Posterior cingulate gyrus (tissue), 11 donors: ENCODE measurements around the gene SNAI1.
"Not testable (repeated sequence)": the region's sequence is repeated elsewhere in the genome, so short reads cannot be mapped to it uniquely, and the experiment has no call there.

Experiments used
- DNase-seq, 10 donors: peaks; one replicate each; pipeline versions ENCODE4 v3.0.0 to v3.0.0-alpha.2; 2020 to 2021; ENCODE audit warnings: mixed read lengths in 3 of 10
- intact Hi-C: fragments of 100-400 bp; cut with DNase I; formaldehyde crosslinking; loops from one replicate; pipeline ENCODE4 v1.15.1; 2023

Gene SNAI1

GRCh38 chr20:49982346-49983122 is at the start of gene SNAI1:
Gene SNAI1 (plus strand): TSS chr20:49982980. CDS start chr20:49983060, 80 bp downstream.
- DNase-seq = peak; percentile 67 to 98 (median 84)

DNA sequence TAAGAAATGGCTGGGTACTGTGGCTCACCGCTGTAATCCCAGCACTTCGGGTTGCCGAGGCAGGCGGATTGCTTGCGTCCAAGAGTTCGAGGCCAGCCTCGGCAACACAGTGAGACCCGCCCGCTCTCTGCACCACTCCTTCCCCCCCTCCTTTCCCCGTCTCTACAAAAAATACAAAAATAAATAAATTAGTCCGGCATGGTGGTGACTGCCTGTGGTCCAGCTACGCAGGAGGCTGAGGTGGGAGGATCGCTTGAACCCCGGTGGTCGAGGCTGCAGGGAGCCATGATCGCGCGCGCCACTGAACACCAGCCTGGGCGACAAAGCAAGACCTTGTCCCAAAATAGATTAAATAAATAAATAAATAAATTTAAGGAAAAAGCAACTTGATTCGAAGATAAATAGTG is 47.0 kb upstream of the SNAI1 start:
- DNase-seq = peak in 1 of 10 donors; percentile 76
- intact Hi-C loops = no loop called here

More at GRCh38 chr20:49982346-49983122, at the start of gene SNAI1:
- intact Hi-C loops = loop anchor here (10.0 kb wide), 1 partner anchor 192 kb away; no protein-coding TSS in a partner anchor

DNA sequence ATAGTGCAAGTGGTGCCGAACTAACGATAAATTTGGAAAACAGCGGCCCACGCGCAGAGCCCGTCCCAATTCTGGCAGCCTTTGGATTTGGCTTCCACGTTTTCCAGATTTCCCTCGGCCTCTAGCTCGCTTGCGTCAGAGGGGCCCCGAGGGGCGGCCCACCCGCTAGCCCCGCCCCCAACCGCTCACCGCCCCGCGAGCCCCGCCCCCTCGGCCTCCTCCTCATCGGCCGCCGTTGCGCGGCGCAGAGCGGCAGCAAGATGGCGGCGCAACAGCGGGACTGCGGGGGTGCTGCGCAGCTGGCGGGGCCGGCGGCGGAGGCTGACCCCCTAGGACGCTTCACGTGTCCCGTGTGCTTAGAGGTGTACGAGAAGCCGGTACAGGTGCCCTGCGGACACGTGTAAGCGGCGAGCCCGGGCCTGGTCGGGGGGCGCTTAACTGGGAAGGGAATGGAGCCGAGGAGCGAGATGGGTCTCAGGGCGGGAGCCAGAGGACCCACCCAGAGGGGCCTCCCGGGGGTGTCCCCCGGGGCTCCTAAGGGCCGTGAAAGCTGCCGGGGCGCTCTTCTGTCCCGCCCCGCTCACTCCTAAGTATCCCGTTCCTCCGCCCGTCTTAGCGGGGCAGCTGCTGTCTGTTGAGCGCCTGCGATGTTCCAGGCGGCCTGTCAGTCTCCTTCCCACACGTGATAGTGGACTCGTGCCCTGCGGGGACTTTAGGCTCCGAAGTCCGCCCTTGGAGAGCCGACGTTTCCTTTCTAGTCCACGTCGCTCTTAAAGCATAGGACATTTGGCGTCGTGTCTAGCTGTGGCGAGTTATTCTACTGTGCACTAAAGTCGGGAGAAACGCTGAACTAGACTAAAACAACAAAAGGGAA is 46.4 kb upstream of the SNAI1 start, which contains the start of gene RNF114:
TSS of gene RNF114 (plus strand) at position 245 of the 874 bp plus-strand sequence. CDS start at position 261, 16 bp downstream.
- DNase-seq = peak; percentile 85 to 98 (median 91)
- intact Hi-C loops = no loop called here

GRCh38 chr20:49937027-49937929 is 45.5 kb upstream of the SNAI1 start:
- intact Hi-C loops = no loop called here
- DNase-seq = peak in 1 of 10 donors; percentile 44

DNA sequence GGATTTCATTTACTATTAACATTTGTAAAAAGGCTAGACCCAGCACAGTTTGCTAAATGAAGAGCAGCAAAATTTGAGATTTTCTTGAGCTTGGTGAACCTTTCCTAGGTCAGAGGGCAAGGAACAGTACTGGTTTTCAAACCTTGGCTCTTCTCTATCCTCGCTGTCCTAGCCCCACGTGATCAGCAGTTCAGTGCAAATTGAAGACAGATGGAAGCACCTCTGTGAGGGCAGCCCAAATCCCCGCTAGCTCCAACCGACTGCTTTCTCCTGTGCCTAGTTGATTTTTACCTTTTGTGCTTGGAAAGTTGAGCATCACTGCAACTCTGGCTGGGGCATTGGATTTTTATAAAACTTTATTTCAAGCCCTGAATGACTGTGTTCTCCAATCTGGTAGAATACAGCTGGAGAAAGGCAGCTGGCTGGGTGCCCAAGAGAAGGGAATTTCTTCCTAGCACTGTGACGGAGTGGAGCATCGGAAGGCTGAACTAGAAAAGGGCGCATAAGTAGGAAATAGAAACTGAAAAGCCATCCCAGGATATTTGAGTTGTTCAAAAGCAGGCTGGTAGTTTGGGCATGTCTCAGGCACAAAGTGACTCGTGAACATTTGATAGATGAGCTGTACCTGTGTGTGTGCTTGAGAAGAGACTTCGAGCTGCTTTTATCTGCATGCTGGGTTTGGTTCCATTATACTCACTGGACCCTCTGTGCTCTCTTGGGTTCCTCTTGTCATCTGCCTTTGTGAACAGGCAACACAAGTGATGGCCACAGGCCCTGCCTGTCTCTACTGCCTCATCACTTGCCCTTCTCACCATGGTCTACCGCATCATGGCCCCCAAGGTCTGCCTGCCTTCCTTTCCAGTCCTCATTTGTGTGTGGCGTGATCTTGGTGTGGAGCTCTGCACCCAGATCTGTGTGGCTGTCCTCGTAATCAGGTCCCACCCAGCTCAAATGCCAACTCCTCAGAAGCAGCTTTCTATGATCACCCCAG is 44.3 kb upstream of the SNAI1 start:
- intact Hi-C loops = no loop called here
- peak in 6 of 10 donors; percentile 53 to 89 (median 62) for DNase-seq

DNA sequence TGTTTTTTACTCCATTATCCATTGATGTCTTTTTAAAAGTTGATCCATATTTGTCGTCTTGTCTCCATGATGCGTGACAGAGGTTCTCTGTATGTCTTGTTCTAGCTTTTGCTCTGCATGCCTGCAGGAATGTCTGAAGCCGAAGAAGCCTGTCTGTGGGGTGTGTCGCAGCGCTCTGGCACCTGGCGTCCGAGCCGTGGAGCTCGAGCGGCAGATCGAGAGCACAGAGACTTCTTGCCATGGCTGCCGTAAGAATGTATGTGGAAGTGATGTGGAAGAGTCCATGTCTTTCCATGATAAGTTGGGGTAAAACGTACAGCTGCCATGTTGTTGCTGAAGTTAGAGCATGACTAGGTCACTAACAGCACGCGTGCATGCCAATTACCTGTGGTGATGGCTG is 41.3 kb upstream of the SNAI1 start:
- intact Hi-C loops = no loop called here
- no peak for DNase-seq

DNA sequence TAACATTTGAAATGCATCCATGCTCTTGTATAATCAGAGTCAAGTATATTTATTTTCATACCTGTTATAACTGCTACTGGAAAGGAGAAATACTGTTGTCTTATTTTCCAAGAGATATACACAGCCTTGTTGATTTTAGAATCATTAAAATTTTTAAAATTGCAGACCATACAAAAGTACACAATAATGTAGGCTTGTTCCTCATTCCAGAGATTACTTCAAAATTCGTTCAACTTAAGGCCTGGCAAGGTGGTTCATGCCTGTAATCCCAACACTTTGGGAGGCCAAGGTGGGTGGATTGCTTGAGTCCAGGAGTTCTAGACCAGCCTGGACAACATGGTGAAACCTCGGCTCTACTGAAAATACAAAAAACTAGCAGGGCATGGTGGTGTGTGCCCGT is 40.5 kb upstream of the SNAI1 start:
- no peak for DNase-seq
- intact Hi-C loops = no loop called here

GRCh38 chr20:49942942-49943341 is 39.8 kb upstream of the SNAI1 start:
- intact Hi-C loops = no loop called here
- no peak for DNase-seq

GRCh38 chr20:49945306-49945700 is 37.5 kb upstream of the SNAI1 start:
- DNase-seq = no peak
- intact Hi-C loops = no loop called here

DNA sequence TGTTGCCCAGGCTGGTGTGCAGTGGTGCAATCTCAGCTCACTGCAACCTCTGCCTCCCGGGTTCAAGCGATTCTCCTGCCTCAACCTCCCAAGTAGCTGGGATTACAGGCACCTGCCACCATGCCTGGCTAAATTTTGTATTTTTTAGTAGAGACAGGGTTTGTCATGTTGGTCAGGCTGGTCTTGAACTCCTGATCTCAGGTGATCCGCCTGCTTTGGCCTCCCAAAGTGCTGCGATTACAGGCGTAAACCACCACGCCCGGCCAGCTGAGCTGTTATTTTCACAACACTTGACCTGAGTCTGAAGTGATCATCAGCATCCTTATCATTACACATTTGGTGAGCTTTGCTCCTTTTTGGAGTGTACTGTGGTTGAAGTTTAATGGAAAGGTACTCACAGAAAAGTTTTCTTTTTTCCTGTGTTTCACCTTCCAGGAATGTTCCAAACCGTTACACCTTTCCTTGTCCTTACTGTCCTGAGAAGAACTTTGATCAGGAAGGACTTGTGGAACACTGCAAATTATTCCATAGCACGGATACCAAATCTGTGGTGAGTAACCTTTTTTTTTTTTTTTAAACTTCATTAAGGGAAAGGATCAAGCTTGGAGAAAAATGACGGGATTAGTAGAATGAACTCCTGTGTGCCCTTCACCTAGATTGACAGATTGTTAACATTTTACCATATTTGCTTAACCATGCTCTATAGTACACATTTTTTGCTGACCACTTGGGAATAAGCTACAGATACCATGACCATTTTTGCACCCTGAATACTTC is 36.9 kb upstream of the SNAI1 start:
- DNase-seq = no peak
- intact Hi-C loops = no loop called here

GRCh38 chr20:49948178-49948577 is 34.6 kb upstream of the SNAI1 start:
- intact Hi-C loops = no loop called here

DNA sequence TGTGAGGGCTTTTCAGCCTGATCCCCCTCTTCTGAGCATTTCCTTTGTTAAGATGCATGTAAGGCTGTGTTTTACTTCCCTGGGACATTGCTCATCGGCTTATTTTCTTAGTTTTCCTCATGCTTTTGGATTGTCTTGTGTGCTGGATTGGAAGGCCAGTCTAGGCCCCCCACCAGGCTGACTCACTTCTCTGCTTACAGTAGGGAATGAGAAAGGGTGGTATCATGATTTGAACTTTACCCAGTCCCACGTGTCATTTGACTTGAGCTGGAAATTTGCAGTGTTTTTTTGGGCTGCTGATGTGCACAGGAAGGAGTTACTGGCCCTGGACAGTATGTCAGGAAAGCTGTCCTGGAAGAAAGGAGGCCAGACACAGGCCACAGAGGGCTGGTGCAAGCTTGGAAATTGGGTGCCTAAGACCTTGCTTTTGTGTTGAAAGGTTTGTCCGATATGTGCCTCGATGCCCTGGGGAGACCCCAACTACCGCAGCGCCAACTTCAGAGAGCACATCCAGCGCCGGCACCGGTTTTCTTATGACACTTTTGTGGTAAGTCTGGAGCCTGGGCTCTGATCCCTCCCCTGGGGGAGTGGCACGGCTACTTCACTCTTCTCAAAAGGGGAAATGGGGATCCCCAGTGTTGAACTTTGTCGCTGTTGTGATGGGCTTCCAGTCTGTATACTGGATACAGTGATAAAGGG is 33.8 kb upstream of the SNAI1 start:
- intact Hi-C loops = no loop called here
- peak in 1 of 10 donors; percentile 42 for DNase-seq

More at GRCh38 chr20:49948178-49948577, 34.6 kb upstream of the SNAI1 start:
- DNase-seq = peak in 1 of 10 donors; percentile 14

- intact Hi-C loops = no loop called here
Measured at GRCh38 chr20:49951151-49951550, 31.6 kb upstream of the SNAI1 start.

DNA sequence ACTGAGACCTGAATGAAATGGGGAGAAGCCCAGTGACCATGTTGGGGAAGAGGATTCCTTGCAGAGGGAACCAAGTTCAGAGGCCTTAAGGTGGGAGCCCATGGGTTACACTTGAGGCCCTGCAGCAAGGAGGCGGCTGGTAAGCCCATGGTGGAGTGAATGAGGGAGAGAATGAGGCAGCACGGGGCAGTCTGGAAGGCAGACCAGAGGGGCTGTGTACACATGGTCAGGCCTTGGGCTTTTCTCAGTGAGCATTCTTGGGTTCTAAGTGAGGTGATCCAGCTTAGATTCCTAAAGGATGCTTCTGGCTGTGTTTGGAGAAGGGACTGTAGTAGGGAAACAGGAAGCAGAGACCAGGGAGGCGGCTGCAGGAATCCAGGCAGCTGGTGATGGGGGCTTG is 27.6 kb upstream of the SNAI1 start:
- no peak for DNase-seq
- intact Hi-C loops = no loop called here

More at GRCh38 chr20:49951151-49951550, 31.6 kb upstream of the SNAI1 start:
- DNase-seq = no peak

- intact Hi-C loops = not testable (repeated sequence)
Measured at GRCh38 chr20:49955830-49956396, 26.9 kb upstream of the SNAI1 start.

GRCh38 chr20:49956689-49957088 is 26.1 kb upstream of the SNAI1 start:
- peak in 1 of 10 donors; percentile 84 for DNase-seq
- intact Hi-C loops = no loop called here

More at GRCh38 chr20:49955830-49956396, 26.9 kb upstream of the SNAI1 start:
- DNase-seq = peak in 1 of 10 donors; percentile 43
